ENCODE data around the gene UCK1.

UCK1 gene

DNA sequence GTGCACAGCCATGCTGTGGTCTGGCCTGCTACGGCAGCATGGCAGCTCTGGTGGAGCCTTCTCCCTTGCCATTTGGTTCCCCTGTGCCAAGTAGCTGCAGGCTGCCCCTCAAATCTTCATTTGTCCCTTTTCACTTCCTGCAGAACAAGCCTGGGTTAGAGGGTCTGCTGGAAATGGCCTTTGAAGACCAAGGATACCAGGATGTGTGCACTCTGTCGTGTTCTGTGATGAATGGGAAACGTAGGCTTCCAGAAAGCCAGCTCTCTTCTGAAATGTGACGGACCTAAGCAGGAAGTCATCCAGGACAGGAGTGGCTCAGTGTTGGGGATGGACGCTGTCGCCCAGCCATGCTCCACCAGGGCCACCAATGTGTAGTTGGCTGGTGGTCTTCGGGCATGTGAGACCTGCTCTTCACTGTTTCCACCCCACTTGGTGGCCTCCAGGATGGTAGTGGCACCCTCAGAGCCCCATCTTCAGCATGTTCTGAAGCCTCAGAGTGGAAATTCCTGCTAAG is 31.8 kb downstream of the UCK1 start:
- H3K4me3 ChIP-seq (ENCODE audit: low read length) = no peak overlapping the region
- no peak for DNase-seq (ENCODE audit: low read depth)
- TF ChIP-seq, protein P1, sequence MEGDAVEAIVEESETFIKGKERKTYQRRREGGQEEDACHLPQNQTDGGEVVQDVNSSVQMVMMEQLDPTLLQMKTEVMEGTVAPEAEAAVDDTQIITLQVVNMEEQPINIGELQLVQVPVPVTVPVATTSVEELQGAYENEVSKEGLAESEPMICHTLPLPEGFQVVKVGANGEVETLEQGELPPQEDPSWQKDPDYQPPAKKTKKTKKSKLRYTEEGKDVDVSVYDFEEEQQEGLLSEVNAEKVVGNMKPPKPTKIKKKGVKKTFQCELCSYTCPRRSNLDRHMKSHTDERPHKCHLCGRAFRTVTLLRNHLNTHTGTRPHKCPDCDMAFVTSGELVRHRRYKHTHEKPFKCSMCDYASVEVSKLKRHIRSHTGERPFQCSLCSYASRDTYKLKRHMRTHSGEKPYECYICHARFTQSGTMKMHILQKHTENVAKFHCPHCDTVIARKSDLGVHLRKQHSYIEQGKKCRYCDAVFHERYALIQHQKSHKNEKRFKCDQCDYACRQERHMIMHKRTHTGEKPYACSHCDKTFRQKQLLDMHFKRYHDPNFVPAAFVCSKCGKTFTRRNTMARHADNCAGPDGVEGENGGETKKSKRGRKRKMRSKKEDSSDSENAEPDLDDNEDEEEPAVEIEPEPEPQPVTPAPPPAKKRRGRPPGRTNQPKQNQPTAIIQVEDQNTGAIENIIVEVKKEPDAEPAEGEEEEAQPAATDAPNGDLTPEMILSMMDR (conservative IDR thresholded peaks at IDR 0.05; ENCODE audit: low read length) = no peak

DNA sequence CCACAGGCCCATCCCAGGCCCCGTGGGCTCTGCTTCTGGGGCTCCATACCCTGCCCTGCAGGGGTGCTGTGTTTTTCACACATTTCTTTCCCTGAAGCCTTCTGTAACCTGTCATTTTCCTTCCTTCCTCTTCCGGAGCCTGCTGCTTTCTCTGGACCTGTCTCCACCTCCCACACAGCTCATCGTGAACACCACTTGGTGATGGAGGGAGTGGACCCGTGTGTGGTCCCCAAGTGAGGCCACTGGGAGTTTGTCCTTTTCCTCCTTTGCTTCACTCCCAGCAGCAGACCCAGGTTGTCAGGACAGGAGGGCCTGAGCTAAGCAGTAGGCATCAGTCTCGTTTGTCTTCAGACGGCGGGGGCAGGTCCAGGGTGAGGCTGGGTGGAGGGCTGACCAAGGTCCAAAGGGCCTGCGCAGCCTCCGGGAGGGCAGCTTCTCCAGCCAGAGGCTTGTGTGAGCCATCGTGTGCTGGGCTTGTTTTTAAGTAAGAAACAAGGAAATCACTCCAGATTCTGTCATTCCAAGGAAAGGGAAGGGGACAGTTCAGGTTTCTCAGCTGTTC is 34.1 kb downstream of the UCK1 start:
- DNase-seq (ENCODE audit: low read depth) = no peak
- TF ChIP-seq, protein P1 (conservative IDR thresholded peaks at IDR 0.05; ENCODE audit: low read length) = no peak
- no peak overlapping the region for H3K4me3 ChIP-seq (ENCODE audit: low read length)

DNA sequence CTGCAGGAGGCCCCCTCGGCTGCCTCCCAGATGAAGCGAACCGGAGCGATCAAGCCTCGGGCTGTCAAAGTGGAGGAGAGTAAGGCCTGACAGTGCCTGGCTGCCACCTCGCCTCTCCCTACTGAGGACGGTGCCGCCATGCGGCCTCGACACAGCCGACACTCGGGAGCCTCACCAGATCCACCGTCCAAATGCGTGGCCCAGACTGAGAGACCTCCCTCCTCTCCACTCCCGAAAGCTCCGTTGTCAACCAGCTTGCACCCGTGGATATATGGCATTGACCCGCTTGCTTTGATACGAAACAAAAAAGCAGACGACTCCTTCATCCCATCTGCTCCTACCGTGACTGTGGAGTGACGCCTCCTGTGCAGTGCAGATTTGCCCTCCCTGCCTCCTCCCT is 35.3 kb downstream of the UCK1 start:
- H3K4me3 ChIP-seq (ENCODE audit: low read length) = no peak overlapping the region
- no peak for DNase-seq (ENCODE audit: low read depth)
- TF ChIP-seq, protein P1 (conservative IDR thresholded peaks at IDR 0.05; ENCODE audit: low read length) = no peak

DNA sequence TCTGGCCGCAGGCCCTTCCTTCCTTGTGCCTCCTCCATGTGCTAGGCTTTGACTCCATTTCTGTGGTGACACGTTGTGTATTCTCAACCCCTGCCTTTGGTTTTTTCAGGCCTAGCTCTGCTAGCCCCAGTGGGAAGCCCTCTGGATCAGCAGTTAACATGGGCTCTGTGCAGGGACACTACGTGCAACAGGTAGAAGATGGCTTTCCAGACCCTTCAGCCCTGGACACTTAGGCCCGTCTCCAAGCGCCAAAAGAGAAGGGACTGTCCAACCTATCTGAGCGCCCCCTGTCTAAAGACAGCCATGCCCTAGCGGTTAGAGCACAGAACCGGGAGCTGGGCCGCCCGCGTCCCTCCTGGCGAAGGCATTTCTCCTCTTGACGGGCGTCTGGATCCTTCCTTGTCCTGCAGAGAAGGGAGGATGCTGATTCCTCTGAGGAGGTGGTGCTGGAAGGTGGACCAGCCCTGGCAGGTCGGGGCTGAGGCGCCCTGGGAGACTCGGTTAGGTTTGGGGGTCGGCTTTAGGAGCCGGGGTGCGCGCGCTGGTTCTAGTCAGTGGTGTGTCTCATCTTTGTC is 36.7 kb downstream of the UCK1 start:
- TF ChIP-seq, protein P1 (conservative IDR thresholded peaks at IDR 0.05; ENCODE audit: low read length) = no peak
- H3K4me3 ChIP-seq (ENCODE audit: low read length) = no peak overlapping the region
- DNase-seq (ENCODE audit: low read depth) = no peak

DNA sequence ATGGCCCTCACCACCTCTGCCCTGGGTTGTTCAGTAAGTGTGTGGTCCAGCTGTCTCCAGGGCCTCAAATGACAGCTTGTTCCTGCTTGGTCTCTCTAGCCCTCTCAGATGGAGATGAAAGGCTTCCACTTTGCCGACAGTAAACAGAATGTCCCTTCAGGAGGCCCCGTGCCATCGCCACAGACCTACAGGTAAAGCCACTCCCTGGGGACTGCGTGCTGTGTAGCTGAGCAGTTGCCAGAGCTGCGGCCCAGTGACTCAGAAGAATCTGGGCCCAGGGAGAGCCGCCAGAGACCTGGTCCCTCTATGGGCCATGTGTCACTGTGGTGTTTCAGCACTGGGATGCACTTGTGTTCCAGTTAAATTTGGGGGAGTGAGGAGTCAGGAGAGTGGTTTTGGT is 39.0 kb downstream of the UCK1 start:
- no peak overlapping the region for H3K4me3 ChIP-seq (ENCODE audit: low read length)
- DNase-seq (ENCODE audit: low read depth) = no peak
- TF ChIP-seq, protein P1 (conservative IDR thresholded peaks at IDR 0.05; ENCODE audit: low read length) = no peak

DNA sequence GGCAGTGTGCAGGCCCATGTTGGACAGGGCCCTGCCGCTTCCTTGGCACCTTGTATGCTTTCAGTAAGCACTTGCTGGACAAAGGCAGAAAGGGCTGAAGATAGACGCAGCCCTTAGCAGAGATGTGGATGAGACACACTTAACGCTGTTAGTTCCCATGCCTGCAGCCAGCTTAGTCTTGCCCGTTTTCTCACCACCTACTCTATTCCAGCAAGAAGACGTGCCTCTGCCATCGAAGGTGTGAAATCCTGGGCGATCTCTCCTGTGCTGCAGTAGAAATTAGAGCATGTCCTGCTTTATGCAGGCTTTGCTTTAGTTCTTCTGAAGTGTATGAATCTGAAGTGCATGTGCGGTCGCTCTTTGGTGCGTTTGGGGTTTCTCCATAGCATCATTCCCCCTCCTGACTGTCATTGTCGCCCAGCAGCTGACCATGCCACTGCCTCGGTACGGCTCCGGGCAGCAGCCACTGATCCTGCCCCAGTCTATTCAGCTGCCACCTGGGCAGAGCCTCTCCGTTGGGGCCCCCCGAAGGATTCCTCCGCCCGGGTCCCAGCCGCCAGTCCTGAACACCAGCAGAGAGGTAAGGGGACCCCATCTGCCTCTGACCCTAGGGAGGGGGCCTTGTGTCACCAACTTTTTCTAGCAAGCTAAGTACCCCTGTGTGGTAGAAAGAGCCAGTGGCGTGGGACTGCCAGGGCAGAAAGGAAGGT is 39.9 kb downstream of the UCK1 start:
- no peak overlapping the region for H3K4me3 ChIP-seq (ENCODE audit: low read length)
- no peak for DNase-seq (ENCODE audit: low read depth)
- TF ChIP-seq, protein P1 (conservative IDR thresholded peaks at IDR 0.05; ENCODE audit: low read length) = no peak

DNA sequence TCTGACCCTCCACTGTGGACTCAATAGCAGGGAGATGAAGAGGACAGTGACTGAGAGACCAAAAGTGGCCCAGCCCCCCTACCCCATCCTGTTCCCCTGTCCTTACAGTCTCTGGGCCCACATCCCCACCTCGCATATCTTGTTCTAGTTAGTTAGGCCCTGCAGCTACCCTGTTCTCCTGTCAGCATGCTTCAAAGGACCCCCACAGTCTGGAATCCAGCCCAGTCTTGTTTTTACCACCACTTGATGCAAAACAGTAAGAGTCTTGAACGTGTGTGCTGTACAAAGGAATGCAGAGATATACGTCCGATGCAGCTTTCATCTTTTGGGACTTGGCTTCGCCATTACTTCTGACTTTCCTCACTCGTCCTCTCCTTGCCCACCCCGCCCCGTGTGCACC is 40.5 kb downstream of the UCK1 start:
- TF ChIP-seq, protein P1 (conservative IDR thresholded peaks at IDR 0.05; ENCODE audit: low read length) = no peak
- H3K4me3 ChIP-seq (ENCODE audit: low read length) = no peak overlapping the region
- DNase-seq (ENCODE audit: low read depth) = no peak
